Skeletal muscle satellite cell (primary cell): ENCODE data around the gene USP32.
"Not testable (repeated sequence)": the region's sequence is repeated elsewhere in the genome, so short reads cannot be mapped to it uniquely, and the experiment has no call there.

Source experiments
- H3K27me3 ChIP-seq: 2 replicates; pipeline ENCODE4 v1.7.0; 2013; ENCODE audit warnings: low read length; ENCODE audit not compliant: control insufficient read depth, insufficient read depth
- H3K36me3 ChIP-seq: 2 replicates; pipeline ENCODE4 v1.7.0; 2013; ENCODE audit warnings: mild to moderate bottlenecking, control low read depth, low read length; ENCODE audit not compliant: insufficient read depth
- H3K4me1 ChIP-seq: 2 replicates; pipeline ENCODE4 v1.7.0; 2013; ENCODE audit warnings: low read length; ENCODE audit not compliant: control insufficient read depth, insufficient read depth
- H3K4me2 ChIP-seq: 2 replicates; pipeline ENCODE4 v1.7.0; 2013; ENCODE audit warnings: mild to moderate bottlenecking, low read length
- H3K4me3 ChIP-seq: 2 replicates; pipeline ENCODE4 v1.7.0; 2013; ENCODE audit warnings: low read length
- H3K9ac ChIP-seq: 2 replicates; pipeline ENCODE4 v1.7.0; 2013; ENCODE audit warnings: mild to moderate bottlenecking, low read depth, low read length, moderate library complexity
- H3K9me3 ChIP-seq: replicated peaks from 2 replicates; pipeline ENCODE4 v1.7.0; 2013; ENCODE audit warnings: mild to moderate bottlenecking, control low read depth, low read length

The USP32 gene

GRCh38 chr17:60386147-60387058, 5.5 kb downstream of the USP32 start:
- Histone ChIP-seq H3K4me1 (peaks cover 21% of the 10 kb centered on the region), H3K9ac (no peak overlapping the region), H3K9me3 (no peaks in the 10 kb centered on the region), H3K4me3 (no peak overlapping the region), H3K4me2 (peak overlapping the region; percentile 30), H3K27me3 (no peaks in the 10 kb centered on the region), H3K36me3 (no peaks in the 10 kb centered on the region)

GRCh38 chr17:60384921-60385320, 7.0 kb downstream of the USP32 start:
- H3K9ac ChIP-seq, H3K4me3 ChIP-seq, H3K9me3 ChIP-seq, H3K36me3 ChIP-seq, H3K27me3 ChIP-seq, H3K4me2 ChIP-seq: not testable (repeated sequence)
- H3K4me1 ChIP-seq, result peaks cover 21% of the 10 kb centered on the region

DNA sequence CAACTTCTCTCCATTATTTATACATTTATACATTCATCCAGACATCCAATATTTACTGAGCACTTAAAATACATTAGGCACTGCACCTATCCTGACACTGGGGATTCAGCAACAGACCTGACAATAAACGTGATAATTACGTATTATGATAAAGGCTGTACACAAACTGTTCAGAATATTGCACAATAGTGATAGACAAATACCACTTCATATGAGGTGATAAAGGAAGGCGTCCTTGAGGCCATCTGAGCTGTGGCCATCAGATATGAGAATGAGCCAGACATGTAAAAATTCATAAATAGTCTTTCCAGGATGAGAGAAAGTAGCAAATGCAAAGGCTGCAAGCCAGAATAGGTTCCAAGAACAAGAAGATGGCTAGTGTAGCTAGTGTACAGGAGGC, 8.6 kb downstream of the USP32 start:
- H3K4me2 ChIP-seq, result no peak overlapping the region
- H3K4me3 ChIP-seq, result no peak overlapping the region
- H3K36me3 ChIP-seq, result no peaks in the 10 kb centered on the region
- H3K9ac ChIP-seq, result no peak overlapping the region
- no peaks in the 10 kb centered on the region for H3K27me3 ChIP-seq
- H3K4me1 ChIP-seq, result peaks cover 21% of the 10 kb centered on the region
- H3K9me3 ChIP-seq, result no peaks in the 10 kb centered on the region

- Histone ChIP-seq H3K4me2 (no peak overlapping the region), H3K4me1 (peaks cover 21% of the 10 kb centered on the region), H3K9ac (no peak overlapping the region), H3K36me3 (no peaks in the 10 kb centered on the region), H3K27me3 (no peaks in the 10 kb centered on the region), H3K4me3 (no peak overlapping the region), H3K9me3 (no peaks in the 10 kb centered on the region)
These were observed 10.0 kb downstream of the USP32 start for GRCh38 chr17:60381958-60382357.

GRCh38 chr17:60379461-60379860, 12.5 kb downstream of the USP32 start:
- not testable (repeated sequence) for H3K9me3 ChIP-seq, H3K27me3 ChIP-seq, H3K36me3 ChIP-seq, H3K4me2 ChIP-seq, H3K9ac ChIP-seq, H3K4me3 ChIP-seq
- peaks cover 10% of the 10 kb centered on the region for H3K4me1 ChIP-seq

GRCh38 chr17:60378187-60378586, 13.7 kb downstream of the USP32 start:
- not testable (repeated sequence) for H3K4me2 ChIP-seq, H3K9ac ChIP-seq, H3K27me3 ChIP-seq, H3K9me3 ChIP-seq, H3K4me3 ChIP-seq, H3K36me3 ChIP-seq, H3K4me1 ChIP-seq

GRCh38 chr17:60372790-60373483, 19.0 kb downstream of the USP32 start:
- H3K9me3 ChIP-seq, result no peaks in the 10 kb centered on the region
- peaks cover 9% of the 10 kb centered on the region for H3K36me3 ChIP-seq
- H3K4me3 ChIP-seq, result no peak overlapping the region
- H3K4me1 ChIP-seq, result peaks cover 8% of the 10 kb centered on the region
- H3K4me2 ChIP-seq, result peak overlapping the region; percentile 58
- H3K9ac ChIP-seq, result no peak overlapping the region
- H3K27me3 ChIP-seq, result no peaks in the 10 kb centered on the region

- no peaks in the 10 kb centered on the region for H3K9me3 ChIP-seq
- peaks cover 8% of the 10 kb centered on the region for H3K4me1 ChIP-seq
- no peaks in the 10 kb centered on the region for H3K27me3 ChIP-seq
- H3K9ac ChIP-seq, result no peak overlapping the region
- no peak overlapping the region for H3K4me3 ChIP-seq
- no peak overlapping the region for H3K4me2 ChIP-seq
- peaks cover 9% of the 10 kb centered on the region for H3K36me3 ChIP-seq
These were observed 20.0 kb downstream of the USP32 start for GRCh38 chr17:60371818-60372510.

DNA sequence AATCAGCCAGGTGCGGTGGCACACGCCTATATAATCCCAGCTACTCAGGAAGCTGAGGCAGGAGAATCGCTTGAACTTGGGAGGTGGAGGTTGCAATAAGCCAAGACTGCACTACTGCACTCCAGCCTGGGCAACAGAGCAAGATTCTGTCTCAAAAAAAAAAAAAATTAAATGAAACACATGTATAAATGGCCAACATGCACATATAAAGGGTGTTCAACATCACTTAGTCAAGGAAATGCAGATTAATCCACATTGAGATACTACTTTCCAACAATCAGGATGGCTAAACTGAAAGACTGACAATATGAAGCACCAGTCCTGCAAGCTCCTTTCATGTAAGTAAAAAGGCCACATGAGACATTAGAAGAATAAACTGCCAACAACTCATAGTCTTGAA, 20.5 kb downstream of the USP32 start:
- no peaks in the 10 kb centered on the region for H3K9me3 ChIP-seq
- H3K4me2 ChIP-seq, result no peak overlapping the region
- peaks cover 9% of the 10 kb centered on the region for H3K36me3 ChIP-seq
- H3K4me1 ChIP-seq, result peaks cover 8% of the 10 kb centered on the region
- no peak overlapping the region for H3K4me3 ChIP-seq
- no peaks in the 10 kb centered on the region for H3K27me3 ChIP-seq
- H3K9ac ChIP-seq, result no peak overlapping the region

GRCh38 chr17:60369727-60370126, 22.2 kb downstream of the USP32 start:
- no peak overlapping the region for H3K4me3 ChIP-seq
- peaks cover 8% of the 10 kb centered on the region for H3K4me1 ChIP-seq
- no peaks in the 10 kb centered on the region for H3K27me3 ChIP-seq
- H3K9ac ChIP-seq, result no peak overlapping the region
- H3K9me3 ChIP-seq, result no peaks in the 10 kb centered on the region
- H3K4me2 ChIP-seq, result no peak overlapping the region
- peaks cover 9% of the 10 kb centered on the region for H3K36me3 ChIP-seq

DNA sequence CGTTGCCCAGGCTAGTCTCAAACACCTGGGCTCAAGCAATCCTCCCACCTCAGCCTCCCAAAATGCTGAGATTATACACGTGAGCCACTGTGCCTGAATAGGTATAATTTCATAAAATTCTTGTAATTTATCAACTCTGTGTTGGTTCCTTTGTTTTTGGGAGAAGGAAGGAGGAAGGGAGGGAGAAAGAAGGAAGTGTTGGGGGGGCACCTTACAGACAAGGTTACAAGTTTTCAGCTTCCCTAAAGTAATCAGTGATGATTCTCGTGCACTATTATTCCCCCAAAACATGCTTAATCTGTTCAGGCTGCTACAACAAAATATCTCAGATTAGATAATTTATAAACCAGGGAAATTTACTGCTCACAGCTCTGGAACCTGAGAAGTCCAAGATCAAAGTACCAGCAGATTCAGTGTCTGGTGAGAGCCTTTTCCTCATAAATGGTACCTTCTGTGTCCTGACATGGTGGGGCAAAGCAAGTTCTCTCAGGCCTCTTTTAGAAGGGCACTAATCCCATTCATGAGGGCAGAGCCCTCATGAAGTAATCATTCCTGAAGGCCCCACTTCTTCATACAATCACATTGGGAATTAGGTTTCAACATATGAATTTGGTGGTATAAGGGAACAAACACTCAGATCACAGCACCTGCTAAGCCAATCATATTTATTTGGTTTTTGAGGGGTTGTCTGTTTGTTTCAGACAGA, 28.1 kb downstream of the USP32 start:
- Histone ChIP-seq H3K4me2 (no peak overlapping the region), H3K9ac (no peak overlapping the region), H3K4me1 (no peaks in the 10 kb centered on the region), H3K9me3 (no peaks in the 10 kb centered on the region), H3K4me3 (no peak overlapping the region), H3K27me3 (no peaks in the 10 kb centered on the region), H3K36me3 (no peaks in the 10 kb centered on the region)
